GM21786 (cell line): Measurements from ENCODE around the gene NXNL1.

ENCODE experiments used
- ATAC-seq: cut with Tn5 transposase; IDR thresholded peaks from one replicate; pipeline ENCODE4 v1.9.1; 2021; ENCODE audit not compliant: unreplicated experiment

Gene NXNL1

DNA sequence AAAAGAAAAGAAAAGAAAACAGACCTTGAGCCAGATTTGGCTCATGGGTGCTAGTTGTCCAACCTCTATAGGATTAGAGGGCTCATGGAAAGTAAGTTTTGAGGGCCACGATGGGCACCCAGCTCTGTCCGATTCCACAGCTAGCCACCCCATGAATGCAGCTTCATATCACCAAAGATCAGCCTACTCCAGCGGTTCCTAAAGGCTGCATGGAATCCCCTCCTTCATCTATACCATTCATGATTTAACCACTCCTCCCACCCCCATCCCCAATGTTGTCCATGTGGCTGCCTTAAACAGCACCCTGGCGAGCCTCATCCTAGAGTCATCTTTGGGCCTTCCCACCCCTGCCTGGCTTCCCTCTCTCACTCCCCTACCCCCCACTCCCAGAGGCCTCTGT lies 38.8 kb downstream of the NXNL1 start:
- ATAC-seq, result no peak

DNA sequence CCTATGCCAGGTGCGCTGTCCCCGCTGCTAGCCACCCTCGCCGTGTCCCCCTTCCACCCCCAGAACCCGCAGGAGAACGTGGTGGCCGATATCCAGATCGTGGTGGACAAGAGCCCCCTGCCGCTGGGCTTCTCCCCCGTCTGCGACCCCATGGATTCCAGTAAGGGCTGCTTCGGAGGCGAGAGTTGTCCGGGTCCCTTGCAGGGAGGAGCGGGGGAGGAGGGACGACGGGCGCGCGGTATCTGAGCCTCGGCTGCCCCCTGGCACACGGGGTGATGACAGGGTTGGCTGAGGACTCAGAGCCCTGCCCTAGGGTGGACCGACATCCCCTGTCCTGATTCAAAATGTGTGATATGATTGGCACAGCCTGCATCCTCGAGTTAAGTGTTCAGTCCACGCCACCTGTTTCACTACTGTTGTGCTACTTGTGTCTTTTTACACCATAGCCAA lies 40.2 kb downstream of the NXNL1 start:
- ATAC-seq, result peak; percentile 15

DNA sequence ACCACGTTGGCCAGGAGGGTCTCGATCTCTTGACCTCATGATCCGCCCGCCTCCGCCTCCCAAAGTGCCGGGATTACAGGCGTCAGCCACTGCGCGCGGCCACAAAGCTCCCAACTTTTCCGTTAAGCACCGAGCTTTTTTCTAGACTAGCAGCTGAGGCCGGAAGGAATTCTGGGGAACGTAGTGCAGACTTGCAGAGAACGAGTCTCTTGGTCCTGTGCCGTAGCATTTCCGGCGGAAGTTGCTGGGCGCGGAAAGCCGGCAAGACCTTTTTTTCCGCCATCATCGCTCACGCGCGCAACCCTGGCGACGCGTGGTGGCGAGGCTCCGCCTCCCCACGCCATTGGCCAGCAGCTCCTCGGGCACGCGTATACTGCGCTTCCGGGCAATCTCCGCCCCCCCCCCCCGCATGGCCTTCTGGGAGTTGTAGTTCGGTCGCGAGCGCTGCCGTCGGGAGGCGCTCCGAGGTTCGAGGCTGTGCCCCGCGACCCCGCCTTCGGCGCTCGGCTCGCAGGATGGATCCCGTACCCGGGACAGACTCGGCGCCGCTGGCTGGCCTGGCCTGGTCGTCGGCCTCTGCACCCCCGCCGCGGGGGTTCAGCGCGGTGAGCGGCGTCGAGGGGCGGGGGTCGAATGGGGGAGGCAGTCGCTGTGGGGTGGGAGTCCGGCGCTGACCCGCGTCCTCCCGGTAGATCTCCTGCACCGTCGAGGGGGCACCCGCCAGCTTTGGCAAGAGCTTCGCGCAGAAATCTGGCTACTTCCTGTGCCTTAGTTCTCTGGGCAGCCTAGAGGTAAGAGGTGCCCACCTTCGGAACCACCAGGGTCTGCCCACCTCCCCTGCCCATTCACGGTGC lies 40.9 kb downstream of the NXNL1 start, which contains the start of gene MVB12A:
TSS of gene MVB12A (plus strand) at position 427 of the 854 bp plus-strand sequence. CDS start at position 516, 89 bp downstream.
- ATAC-seq, result peak; percentile 86

DNA sequence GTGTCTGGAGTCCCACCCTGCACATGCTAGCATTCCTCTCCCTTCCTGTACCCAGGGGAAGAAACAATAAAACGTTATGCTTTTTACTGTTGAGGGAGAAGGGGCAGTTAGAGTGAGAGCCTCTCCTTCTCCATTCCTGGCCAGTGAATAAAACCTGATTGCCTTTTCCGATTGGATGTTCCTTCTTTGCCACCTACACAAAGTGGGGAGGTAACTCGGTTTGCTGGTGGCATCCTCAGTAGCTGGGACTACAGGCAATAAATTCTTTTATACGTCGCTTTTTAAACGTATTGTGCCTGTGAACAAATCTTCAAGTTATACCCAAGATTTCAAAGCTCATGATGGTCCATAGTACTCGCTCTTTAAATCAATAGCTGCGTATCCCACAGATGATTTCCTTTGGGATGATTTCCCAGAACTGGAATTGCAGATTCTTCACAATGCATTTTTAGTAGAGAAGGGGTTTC lies 41.5 kb downstream of the NXNL1 start:
- no peak for ATAC-seq

DNA sequence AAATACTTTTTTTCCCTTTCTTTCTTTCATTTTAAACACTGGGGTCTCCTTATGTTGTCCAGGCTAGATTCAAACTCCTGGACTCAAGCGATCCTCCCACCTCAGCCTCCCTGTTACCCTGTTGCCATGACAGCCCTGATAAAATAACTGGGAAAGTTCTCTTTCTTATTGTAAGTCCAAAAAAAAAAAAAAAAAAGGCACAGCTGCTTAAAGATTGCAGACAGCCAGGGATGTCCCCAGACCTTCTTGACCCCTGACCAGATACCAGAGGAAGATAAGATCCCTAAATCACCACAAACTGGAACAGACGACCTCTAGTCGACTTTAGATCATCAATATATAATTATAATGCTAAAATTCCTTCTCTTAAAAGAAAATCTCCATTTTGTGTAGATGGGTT lies 42.0 kb downstream of the NXNL1 start:
- ATAC-seq, result no peak

DNA sequence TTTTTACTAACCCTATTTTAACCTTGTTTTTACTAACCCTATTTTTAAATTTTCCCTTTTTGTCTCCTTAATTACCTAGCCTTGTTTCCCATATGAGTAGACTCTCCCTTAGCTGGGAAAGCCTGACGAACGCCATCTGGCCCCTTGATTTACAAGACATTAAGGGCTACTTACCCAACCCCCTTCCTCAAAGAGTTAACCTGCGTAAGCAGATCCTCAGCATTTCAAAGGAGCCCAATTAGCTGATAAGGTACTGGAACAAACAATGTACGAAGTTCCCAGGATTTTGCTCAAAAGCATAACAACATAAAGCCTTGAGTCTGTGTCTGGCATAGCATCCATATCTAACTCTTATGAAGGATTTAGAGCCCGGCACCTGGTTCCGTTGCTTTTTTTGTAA lies 45.6 kb downstream of the NXNL1 start:
- no peak for ATAC-seq

DNA sequence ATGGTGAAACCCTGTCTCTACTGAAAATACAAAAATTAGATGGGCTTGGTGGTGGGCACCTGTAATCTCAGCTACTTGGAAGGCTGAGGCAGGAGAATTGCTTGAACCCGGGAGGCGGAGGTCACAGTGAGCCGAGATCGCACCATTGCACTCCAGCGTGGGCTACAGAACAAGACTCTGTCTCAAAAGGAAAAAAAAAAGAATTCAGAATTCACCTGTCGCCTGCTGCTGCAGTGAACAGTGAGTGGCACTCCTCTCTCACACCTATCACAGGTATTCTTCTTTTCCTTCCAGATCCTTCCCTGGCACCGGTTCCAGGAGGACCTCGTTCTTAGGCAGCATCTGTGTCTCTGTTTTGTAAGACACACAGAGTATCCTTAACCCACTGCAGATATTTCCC lies 46.6 kb downstream of the NXNL1 start:
- no peak for ATAC-seq

DNA sequence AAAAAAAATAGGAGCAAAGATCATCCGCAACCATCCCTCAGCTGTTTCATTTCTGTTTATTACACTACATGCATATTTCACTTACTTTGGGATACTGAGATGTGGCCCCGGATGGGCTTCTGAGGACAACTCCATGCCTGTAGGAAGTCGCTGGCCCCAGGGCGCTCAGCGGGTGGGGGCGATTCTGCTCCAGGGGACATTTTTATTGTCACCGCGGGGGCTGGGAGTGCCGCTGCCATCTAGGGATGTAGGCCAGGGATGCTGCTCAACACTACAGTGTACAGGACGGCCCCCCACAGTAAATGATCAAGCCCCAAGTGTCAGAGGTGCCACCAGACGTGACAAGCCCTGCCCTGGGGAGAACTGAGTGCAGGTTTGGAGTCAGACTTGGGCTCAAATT lies 48.9 kb downstream of the NXNL1 start:
- no peak for ATAC-seq

DNA sequence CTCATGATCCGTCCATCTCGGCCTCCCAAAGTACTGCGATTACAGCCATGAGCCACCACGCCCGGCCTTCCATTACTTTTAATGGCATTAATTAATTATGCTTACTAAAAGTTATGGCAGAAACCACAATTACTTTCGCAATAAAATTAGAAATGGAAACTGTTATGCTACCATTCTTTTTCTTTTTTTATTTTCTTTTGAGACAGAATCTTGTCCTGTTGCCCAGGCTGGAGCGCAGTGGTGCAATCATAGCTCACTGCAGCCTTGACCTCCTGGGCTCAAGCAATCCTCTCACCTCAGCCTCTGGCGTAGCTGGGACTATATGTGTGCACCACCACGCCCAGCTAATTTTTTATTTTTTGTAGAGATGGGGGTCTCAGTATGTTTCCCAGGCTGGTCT lies 50.7 kb downstream of the NXNL1 start:
- ATAC-seq, result no peak

DNA sequence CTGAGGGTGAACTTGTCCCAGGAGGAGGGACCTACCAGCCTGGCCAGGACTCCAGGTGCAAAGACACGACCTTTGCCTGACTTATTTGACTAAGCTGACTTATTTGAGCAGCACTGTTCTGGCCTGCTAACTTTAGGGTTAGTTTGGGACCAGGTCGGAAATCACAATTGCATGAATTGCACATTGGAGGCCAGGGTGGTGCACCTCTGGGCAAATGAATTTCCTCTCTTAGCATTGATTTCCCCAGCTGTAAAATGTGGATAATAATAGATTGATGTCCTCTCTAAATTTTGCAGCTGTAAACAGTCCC lies 53.9 kb downstream of the NXNL1 start:
- ATAC-seq, result no peak

DNA sequence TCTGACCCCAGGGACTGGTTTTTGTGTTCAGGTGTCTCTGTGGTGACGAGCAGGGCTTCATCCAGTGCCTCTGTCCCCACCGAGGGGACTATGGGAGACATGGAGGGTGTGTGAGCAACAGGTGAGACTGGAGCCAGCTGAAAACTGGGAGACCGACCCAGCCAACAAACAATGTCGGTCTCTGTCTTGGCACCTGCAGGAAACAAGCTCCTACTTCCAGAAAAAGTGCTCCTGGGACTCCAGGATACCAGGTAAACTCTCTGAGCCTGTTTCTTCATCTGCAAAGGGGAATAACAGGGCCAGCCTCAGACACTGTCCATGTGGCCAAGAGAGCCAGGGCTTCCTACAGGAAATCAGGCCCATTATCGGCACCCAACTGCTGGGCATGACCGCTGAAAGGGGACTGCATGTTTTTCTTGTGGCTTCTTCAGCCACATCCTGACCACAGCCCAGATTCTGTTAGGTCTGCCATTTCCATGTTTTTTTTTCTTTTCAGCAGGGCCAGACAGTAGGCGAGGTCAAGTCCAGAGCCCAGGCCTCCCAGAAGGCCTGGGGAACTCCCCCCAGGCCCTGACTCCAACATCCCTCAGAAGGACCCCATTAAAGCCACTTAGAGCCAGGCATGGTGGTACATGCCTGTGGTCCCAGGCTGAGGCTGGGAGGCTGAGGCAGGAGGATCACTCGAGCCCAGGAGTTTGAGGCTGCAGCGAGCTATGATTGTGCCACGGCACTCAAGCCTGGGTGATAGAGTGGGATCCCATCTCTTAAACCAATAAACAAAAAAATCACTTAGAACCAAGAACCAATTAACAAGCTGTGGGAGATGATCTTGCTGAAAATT lies 54.5 kb downstream of the NXNL1 start:
- peak; percentile 11 for ATAC-seq
